Body of pancreas (tissue), 4 donors: Measurements from ENCODE around the gene TAOK3. TPM values are rescaled to one million over a fixed set of nuclear protein-coding genes. Genes with fewer than 3 reads are reported as not detected.

Source experiments
- ATAC-seq: fragments of 150-250 bp; one replicate; pipeline ENCODE4 v1.9.1; 2016
- DNase-seq, 4 donors: peaks; one replicate each; pipeline ENCODE4 v3.0.0-alpha.2; 2019
- H3K27ac ChIP-seq, 4 donors: fragments of 200-600 bp; sonication (generic); 1 replicate in 3 of 4; 2 replicates in 1 of 4; pipeline versions ENCODE4 v1.5.1 to v1.6.1; 2016 to 2019; ENCODE audit warnings: mild to moderate bottlenecking in 1 of 4, mixed read lengths in 1 of 4, moderate library complexity in 1 of 4
- H3K27me3 ChIP-seq, 2 donors: fragments of 200-600 bp; sonication (generic); one replicate each; pipeline ENCODE4 v1.6.0; 2016; ENCODE audit warnings: mild to moderate bottlenecking in 1 of 2
- H3K36me3 ChIP-seq, 2 donors: fragments of 200-600 bp; sonication (generic); replicated peaks in 1 of 2; 2 replicates each; pipeline ENCODE4 v1.5.1; 2016; ENCODE audit warnings: low read depth in 2 of 2; ENCODE audit not compliant: insufficient read depth in 1 of 2
- H3K4me1 ChIP-seq: fragments of 200-600 bp; sonication (generic); one replicate; pipeline ENCODE4 v1.6.0; 2016
- H3K4me3 ChIP-seq, 2 donors: fragments of 200-600 bp; sonication (generic); 1 replicate in 1 of 2; 2 replicates in 1 of 2; pipeline ENCODE4 v1.5.1; 2016 to 2019
- H3K9me3 ChIP-seq, 3 donors: fragments of 200-600 bp; sonication (generic); 1 replicate in 2 of 3; 2 replicates in 1 of 3; pipeline ENCODE4 v1.5.1; 2016
- CTCF ChIP-seq, 7 experiments: fragments of 450-650 bp in 4 of 7; fragments of 200-600 bp in 3 of 7; sonication (generic) in 3 of 7; IDR thresholded peaks; one replicate each; pipeline ENCODE4 v1.5.1; 2016 to 2019; ENCODE audit warnings: antibody characterized with exemption in 7 of 7
- POLR2A ChIP-seq, 3 donors: fragments of 450-650 bp; IDR thresholded peaks; one replicate each; pipeline ENCODE4 v1.6.1; 2016; ENCODE audit warnings: antibody characterized with exemption in 3 of 3, mild to moderate bottlenecking in 2 of 3
- WGBS, 2 donors: methylation state at CpG; one replicate each; pipeline ENCODE4 v1.1.5; 2017; 5-methylcytosine and 5-hydroxymethylcytosine counted together
- intact Hi-C: fragments of 100-400 bp; cut with DNase I; formaldehyde crosslinking; loops from one replicate; pipeline ENCODE4 v1.15.1; 2023
- total RNA-seq, 2 donors: library from RNA; depleted of rRNA; stranded (reverse); fragments of >200 nt; gene quantifications; one replicate each; pipeline ENCODE4 v1.1.0, GENCODE V29; 2016

TAOK3 gene
- total RNA-seq, 2 donors from 2014 or later: 15.6 to 29.3 TPM

- H3K27me3 ChIP-seq: no peaks in the 10 kb centered on the region
- no peaks in the 10 kb centered on the region for H3K9me3 ChIP-seq
- TF ChIP-seq CTCF (IDR thresholded peaks at IDR 0.05) (no peak), POLR2A (IDR thresholded peaks at IDR 0.05) (no peak)
- no peaks in the 10 kb centered on the region for H3K36me3 ChIP-seq
- H3K27ac ChIP-seq: peak overlapping the region in 1 of 4 donors; percentile 18
- DNase-seq (peak in 1 of 4 donors; percentile 30), ATAC-seq (no peak)
- no peak overlapping the region for H3K4me3 ChIP-seq
- WGBS, 2 donors: 52 to 70% methylated on average over 3 of the region's 3 CpGs
- peaks cover 14% of the 10 kb centered on the region for H3K4me1 ChIP-seq
- intact Hi-C loops: no loop called here
Observed at GRCh38 chr12:118330421-118331018, 42.2 kb downstream of the TAOK3 start.

GRCh38 chr12:118328486-118329330 lies 44.0 kb downstream of the TAOK3 start:
- H3K4me3 ChIP-seq: no peak overlapping the region
- intact Hi-C loops: no loop called here
- WGBS, 2 donors: 69 to 81% methylated on average over 3 of the region's 3 CpGs
- peaks cover 14% of the 10 kb centered on the region for H3K4me1 ChIP-seq
- H3K9me3 ChIP-seq: no peaks in the 10 kb centered on the region
- no peak overlapping the region for H3K27ac ChIP-seq
- TF ChIP-seq POLR2A (IDR thresholded peaks at IDR 0.05) (no peak), CTCF (IDR thresholded peaks at IDR 0.05) (no peak)
- H3K27me3 ChIP-seq: no peaks in the 10 kb centered on the region
- ATAC-seq (no peak), DNase-seq (no peak)
- H3K36me3 ChIP-seq: no peaks in the 10 kb centered on the region

GRCh38 chr12:118327391-118327790 lies 45.3 kb downstream of the TAOK3 start:
- ATAC-seq: no peak
- TF ChIP-seq CTCF (IDR thresholded peaks at IDR 0.05): no peak
- no peak for TF ChIP-seq POLR2A (IDR thresholded peaks at IDR 0.05)

GRCh38 chr12:118326991-118327390 lies 45.7 kb downstream of the TAOK3 start:
- DNase-seq: no peak
- intact Hi-C loops: no loop called here
- TF ChIP-seq CTCF (IDR thresholded peaks at IDR 0.05): no peak
- no peak for TF ChIP-seq POLR2A (IDR thresholded peaks at IDR 0.05)

More at GRCh38 chr12:118327391-118327790, 45.3 kb downstream of the TAOK3 start:
- Histone ChIP-seq H3K27ac (no peak overlapping the region), H3K9me3 (no peaks in the 10 kb centered on the region), H3K4me3 (no peak overlapping the region), H3K27me3 (no peaks in the 10 kb centered on the region), H3K36me3 (no peaks in the 10 kb centered on the region), H3K4me1 (peaks cover 9% of the 10 kb centered on the region)
- intact Hi-C loops: no loop called here
- no peak for DNase-seq

More at GRCh38 chr12:118326991-118327390, 45.7 kb downstream of the TAOK3 start:
- peaks cover 9% of the 10 kb centered on the region for H3K4me1 ChIP-seq
- no peak overlapping the region for H3K27ac ChIP-seq
- no peaks in the 10 kb centered on the region for H3K36me3 ChIP-seq
- H3K27me3 ChIP-seq: no peaks in the 10 kb centered on the region
- ATAC-seq: no peak
- H3K9me3 ChIP-seq: no peaks in the 10 kb centered on the region
- H3K4me3 ChIP-seq: no peak overlapping the region
